DMS53 (cell line): ENCODE measurements around the gene TRERF1.

Experiments
- DNase-seq: peaks from one replicate; lab custom pipeline; 2025; lab: John Stamatoyannopoulos, UW

The TRERF1 gene

DNA sequence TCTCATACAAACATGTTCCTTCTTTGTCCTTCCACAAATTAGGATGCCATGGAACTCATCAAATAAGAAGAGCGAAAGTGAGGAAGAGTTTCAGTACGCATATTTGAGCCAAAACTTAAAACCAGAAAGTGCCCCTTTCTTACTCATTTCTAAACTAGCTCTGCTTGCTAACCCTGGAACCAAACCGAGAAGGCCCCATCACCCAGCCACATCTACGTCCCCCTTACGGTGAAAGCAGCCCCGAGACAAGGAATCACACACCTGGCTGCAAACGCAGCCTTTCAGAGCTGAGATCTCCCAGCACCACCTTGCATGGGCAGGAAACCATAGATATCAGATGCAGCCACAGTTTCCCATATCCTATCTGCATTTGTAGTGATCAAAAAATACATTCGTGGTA is 28.5 kb downstream of the TRERF1 start:
- no peak for DNase-seq

DNA sequence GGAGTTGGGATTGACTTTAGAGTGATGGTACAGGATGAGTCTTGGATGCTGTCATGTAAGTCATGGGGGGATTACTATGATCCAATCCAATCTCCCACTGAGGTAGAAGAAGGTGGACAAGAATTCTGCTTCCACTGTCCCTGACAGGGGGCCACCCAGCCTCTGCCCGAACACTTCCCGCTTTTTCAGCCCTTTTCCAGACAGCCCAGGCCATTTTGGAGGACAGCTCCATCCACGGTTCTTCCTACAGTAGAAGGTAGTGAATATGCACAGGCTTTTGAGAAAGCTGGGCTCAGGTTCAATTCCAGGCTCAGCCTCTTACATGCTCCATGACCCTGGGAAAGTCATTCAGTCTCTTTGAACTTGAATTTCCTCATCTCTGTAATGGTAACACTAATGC is 31.0 kb downstream of the TRERF1 start:
- no peak for DNase-seq

DNA sequence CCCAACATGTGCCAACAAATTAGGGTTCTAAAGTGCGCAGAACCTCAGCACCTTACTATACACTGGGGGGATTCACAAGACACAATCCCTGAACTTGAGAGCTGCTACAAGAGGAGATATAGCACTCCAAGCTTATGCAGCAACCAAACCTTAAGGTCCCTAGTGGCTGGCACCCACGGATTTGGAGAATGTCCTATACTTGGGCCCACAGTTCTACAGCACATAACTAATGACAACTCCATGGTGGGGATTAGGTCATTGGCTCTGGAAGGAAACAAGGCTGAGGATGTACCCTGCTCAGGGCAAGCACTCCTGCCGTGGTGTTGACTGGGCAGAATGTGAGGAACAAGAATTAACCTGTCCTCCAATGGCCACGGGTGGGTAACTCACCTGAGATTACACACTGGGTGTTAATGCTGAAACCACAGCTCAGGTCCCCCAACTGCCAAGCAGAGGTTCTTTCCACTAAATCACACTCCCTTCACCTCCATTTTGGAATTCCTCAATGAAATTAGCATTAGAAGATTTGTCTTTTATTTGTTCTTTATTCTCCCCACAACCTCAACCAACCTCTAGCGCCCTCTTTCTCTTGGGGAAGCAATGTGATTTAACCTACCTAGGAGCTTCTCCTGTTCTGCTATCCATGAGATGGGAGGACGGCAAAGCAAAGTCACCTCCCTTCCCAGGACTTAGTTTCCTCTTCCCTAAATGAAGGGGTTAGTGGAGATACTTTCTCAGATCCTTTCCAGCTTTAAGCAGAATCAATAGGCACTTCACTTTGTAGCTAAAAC is 32.0 kb downstream of the TRERF1 start:
- no peak for DNase-seq

DNA sequence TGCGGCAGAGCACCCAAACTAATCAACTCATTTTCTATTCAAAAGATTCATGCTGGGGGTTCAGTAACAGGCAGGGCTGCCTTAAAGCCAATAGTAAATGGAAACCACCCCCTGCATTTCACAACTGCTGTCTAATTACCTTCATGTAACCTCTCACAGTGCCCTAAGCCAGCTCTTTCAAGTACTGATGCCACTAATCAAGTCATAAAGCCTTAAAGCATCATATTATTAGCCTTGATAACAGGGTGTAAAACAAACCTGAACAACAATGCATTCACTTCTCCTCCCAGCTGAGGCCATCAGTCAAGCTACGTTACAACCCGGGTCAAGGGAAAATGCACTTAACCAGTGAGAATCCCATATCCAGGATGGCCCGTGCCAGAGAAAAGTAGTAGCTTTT is 33.0 kb downstream of the TRERF1 start:
- no peak for DNase-seq

DNA sequence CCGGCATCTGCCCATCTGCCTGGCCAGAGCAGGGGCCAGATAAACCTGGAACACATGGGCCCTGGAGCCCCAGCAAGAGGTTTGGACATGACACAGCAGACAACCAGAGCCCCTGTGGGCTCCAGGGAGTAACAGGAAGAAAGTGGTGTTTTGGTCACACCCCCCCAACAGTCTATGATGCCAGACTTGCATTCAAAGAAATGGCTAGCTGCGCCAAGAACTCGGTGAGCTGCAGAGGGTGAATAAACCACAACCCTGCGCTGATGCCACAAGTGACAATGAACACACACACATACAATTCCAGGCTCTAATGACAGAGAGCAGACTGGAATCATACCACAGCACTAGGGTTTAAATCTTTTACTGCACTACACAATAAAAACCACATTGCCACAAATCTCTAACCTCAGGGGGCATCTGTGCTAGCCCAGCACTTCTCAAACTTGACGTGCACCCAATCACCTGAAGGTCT is 34.0 kb downstream of the TRERF1 start:
- no peak for DNase-seq

DNA sequence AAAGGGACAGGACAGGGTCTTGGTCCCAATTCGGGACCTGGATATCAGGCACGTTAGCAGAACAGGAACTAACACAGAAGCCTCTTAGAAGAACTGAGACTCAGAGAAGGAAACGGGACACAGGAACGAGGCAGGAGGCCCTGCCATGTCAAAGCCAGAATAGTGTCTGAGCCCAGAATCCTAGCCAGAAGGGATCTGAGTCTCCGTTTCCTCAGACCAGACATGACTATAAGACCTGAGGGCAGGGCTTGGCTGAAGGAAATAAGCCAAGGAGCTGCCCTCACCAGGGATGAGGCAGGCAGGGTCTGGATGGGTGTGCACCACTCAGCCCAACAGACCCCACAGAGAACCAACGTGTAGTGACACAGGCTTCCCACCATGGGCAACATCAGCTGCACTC is 40.3 kb downstream of the TRERF1 start:
- DNase-seq: no peak

DNA sequence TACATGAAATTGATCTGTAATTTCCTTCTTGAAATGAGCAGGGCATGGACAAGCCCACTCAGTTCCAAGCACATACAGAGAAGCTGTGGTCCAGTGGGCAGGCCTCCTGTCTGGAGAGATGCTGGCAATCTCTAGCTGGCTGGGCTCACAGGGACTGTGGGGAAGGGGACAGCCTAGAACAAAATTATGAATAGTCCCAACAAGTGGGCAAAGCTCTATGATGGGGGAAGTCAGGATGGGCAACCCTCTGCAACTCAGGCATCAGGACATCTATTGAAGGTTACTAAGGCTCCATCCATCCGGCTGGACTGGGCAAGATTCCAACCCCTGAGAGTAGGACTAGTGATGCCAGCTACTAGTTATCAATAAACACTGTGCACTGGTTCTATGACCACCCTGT is 40.9 kb downstream of the TRERF1 start:
- DNase-seq: no peak

DNA sequence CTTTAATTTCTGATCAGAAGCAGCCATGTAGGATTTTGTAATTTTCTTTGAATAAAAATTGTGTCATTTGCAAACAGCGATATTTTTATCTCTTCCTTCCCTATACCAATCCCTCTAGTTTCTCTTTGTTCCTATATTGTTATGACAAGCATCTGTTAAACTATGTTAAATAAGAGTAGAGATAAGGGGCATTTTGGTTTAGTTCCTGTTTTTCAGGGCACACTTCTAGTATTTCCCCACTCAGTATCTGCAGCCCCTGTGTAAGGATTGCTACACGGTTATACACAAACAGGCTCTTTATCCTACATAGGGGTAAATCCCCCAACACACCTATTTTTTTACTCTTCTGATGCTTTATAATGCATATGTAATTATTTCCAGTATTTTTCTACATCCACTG is 42.1 kb downstream of the TRERF1 start:
- no peak for DNase-seq

DNA sequence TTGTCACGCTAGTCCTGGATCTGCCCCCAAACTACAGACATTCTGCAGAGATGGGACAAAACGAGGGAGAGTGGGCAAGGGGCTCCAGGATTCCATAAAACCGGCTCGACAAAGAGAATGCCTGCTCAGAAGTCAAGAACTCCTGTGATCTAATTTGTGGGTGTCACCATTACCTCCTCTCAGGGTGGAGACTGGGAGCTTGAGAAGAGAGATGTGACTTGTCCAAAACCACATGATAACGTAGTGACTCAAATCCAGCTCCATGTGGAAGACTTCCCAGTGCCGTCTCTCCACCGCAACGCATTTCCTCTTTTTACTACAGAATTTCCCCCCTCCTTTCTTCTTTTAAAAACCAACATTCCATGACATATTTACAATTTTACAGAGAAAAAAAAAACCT is 44.3 kb downstream of the TRERF1 start:
- no peak for DNase-seq

DNA sequence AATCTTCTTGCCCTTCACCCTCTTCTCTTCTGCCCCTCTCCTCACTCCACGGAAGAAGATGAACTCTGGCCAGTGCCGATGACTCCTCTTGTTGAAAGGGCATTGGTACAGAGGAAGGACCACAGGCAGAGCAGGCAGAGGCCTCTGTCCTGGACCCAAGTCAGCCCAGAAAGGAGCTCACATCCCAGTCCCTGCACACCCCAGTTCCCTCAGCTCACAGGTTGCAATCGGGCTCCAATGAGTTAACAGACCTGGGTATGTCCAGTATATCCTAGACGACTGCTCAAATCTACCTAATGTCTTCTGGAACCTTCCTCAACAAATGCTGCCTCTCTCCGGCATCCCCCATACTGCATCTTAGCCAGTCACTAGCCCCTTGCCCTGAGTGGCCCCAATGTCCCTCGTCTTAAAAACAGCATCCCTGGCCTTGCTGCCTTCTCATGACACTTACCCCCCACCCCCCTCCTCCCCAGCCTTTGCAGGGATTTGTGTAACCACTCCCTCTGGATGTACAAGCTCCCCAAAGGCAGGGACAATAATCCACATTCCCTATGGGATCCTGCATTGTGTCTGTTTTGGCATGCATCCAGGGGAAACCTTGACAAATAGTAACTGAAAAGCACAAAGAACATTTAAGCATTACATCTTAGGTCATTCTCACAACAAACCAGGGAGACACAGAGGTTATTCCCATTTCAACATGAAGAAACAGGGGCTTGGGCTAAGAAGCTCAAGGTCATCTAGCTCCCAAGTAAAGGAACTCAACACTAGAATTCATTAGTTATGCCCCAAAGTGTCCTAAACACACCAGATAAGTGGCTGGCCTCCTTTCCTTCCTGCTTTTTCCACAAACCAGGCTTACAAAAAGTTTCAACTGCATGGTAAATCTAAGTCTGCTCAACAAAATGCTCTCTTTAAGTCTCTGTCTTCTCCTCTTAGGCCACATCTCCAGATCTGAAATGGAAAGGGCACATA is 45.1 kb downstream of the TRERF1 start:
- no peak for DNase-seq

DNA sequence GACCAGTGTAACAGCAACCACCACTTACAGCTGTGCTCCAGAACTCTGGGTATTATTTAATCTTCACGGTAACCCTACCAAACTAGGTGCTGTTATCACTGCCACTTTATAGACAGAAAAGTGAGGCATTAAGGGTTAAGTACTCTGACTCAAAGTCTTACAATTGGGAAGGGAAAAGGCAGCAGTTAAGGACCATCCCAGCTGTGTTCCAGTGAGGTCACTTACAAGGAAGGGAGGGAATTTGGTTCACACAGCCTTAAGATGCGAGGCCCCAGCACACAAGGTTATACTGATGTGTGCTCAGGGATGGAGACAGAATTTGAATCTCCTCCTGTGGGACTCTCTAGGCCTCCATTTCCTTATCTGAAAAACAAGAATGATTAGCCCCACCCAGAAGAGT is 46.7 kb downstream of the TRERF1 start:
- no peak for DNase-seq

DNA sequence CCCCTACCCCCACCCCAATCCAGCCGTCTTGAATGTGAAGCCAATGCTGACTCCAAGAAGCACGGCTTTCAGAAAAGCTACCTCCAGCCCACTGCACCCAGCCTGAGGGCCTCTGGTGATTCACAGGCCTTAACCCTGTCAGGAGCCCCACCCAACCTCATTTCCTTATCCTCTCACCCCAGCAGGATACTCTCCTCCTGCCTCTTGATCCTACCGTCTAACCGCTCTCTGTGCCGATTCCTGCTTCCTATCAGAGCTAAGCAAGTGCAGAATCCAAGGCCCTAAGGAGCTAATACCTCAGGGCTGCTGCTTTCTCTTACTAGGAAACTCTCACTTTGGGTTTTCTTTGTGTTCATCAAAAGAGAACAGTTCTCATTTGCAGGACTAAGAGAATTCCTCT is 47.2 kb downstream of the TRERF1 start:
- no peak for DNase-seq

DNA sequence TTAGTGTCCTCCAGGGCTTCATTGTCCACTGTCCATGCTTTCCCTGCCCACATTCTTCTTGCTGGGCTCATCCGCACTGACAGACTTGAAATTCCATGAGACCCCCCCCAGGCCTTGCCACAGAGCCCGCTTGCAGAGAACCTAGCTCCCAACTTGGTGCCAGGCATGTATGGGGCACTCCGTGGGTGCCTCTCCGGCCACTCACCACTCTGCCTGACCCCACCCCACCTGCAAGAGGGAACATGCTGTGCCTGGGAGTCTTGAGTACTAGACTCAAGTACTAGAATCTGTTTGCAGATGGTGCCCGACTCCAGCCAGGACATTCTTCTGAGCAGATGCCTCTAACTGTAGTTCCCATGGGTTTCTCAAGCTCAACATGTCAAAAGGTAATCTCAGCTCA is 47.9 kb downstream of the TRERF1 start:
- DNase-seq: no peak

DNA sequence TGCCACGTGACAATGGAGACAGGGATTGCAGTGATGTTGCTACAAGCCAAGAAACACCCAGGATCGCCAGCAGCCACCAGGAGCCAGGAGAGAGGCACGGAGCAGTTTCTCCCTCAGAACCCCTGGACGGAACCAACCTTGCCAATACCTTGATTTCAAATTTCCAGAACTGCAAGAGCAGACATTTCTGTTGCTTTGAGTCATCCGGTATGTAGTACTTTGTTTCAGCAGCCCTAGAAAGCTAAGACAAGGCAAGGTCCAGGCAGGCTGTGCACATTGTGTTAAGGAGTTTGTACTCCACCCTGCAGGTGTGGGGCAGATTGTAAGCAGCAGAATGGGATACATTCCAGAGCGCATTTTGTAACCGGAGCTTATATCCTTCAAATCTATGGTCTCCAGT is 48.3 kb downstream of the TRERF1 start:
- DNase-seq: no peak

DNA sequence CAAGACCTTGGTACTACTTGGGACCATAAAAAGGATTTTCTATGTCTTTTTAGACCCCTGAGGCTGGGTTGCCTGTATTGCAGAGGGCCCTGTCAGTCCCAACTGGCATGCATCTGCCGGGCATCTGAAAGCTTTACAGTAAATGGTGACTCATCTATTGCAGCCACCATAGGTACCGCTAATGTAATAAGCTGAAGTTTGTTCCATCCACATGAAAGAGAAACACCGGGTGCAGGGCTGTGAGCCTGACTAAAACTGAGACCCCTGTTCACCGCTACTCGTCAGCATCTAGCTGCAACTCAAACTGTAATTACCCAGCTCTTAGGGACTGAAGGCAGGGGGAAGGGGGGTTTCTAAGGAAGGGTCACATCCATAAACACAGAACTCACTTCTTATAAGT is 49.5 kb downstream of the TRERF1 start:
- DNase-seq: peak; percentile 16

DNA sequence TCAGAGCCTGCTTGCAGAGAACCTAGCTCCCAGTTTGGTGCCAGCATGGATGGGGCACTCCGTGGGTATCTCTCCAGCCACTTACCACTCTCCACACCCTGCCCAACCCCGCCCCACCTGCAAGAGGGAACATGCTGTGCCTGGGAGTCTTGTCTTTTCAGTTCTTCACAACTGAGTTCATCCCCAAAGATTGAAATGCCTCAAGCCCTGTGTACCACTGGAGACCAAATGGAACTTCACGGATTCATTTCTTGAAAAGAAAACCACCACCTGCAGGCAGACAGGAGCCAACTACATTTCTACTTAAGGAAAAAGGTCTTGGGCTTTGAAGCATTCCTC is 50.1 kb downstream of the TRERF1 start:
- DNase-seq: no peak

DNA sequence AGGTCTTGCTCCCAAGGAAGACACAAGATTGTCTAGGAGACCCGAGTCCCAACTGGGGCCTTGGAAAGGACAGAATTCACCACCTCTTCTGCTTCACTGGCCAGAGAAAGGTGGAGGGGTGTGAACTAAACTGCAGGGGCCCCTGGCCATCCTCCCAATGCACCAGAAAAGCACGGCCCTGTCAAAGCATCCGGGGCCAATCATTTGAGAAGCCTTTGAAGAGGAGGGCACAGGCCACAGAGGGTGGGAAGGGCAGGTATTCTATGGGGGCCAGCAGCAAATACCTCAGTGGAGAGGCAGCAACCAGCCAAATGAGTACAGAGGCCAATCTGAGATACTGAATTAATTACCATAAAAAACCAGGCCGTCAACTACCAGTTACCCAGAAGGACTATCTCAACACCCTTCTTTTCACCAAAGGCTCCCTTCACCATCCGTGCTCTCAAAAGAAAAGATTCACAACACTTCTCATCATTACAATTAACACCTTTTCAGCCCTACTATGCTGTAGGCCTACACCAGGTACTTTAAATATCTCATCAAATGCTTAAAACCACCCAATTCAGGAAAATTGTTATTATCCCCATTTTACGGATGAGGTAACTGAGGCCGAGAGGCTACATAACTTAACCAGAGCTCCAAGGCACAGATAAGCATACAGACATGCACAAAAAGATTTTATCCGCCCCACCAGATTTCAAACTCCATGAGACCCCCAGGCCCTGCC is 50.7 kb downstream of the TRERF1 start:
- no peak for DNase-seq

DNA sequence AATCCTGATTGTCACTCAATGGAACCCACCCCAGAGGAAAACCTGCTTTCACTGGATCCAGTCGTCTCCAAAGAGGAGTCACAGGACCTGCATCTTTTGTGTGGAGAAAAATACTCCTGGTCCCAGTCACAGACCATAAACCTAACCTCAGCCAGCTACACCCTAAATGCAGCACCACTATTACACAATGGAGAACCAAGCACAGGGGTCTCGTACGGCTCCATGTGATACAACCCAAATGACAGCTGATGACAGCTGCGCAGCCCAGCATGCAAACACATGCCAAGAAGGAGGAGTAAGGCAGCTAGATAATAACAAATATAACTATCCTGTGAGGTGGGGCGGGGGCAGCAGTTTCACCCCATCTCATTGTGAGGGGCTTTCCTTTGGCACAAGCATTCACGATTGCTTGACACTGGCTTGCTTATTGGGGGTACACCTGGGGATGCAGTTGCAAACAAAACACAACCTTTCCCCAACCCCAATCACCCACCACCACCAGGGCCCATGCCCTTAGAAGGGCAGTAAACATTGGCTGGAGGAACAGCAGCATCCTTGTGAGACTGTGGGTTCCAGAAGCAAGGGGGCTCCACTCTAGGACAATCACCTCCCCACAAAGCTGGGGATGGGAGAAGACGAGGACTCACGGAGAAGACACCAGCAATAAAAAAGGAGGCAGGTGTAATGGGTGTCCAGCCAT is 51.5 kb downstream of the TRERF1 start:
- no peak for DNase-seq

DNA sequence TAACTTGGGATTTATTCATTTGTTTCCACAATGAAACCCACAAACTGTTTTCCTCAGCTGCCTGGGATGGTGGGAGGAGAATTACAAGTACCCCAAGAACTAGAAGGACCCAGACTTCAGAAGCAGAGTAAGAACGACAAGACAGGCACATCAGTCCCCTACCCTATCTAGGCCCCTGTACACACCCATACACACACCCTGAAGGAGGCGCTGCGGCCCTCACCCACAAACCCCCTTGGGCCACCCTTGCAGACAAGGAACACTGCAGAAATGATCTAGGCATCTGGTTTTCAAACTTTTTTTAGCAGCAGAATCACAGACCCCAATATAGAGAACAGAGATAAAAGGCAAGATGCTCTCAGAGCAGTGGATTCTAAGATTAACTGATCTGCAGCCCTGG is 55.0 kb downstream of the TRERF1 start:
- no peak for DNase-seq

DNA sequence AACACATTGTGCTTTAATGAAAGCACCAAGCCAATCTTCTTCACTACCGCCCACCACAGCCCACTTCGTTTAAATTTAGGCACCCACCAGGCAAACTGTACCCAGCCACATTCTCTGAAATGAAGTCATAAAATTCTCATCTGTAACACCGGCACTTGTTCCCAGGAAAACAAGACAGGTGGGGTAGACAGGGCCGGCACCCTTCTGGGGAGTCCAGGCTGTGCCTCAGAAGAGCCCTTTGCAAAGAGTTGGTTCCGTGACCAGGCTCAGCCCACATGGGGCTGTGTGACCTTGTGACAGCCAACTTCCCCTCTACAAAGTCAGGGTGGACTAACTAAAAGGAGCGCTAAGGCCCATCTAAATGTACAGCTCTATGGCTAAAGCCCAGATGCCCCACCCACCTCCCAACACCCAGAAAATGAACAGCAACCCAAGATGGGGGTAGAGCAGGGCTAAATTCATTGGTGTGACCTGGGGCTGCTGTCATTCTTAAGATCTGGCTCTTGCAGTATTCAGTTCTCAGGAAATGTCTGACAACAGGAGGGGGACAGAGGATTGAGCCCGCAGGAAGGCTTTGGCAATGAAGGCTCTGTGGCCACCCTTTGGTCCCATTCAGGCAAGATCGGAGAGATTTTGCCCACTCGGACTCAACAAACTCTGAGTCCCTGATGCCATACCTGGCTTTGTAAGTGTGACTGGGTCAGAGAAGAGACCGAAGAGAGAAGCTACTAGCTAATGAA is 56.7 kb downstream of the TRERF1 start:
- no peak for DNase-seq

DNA sequence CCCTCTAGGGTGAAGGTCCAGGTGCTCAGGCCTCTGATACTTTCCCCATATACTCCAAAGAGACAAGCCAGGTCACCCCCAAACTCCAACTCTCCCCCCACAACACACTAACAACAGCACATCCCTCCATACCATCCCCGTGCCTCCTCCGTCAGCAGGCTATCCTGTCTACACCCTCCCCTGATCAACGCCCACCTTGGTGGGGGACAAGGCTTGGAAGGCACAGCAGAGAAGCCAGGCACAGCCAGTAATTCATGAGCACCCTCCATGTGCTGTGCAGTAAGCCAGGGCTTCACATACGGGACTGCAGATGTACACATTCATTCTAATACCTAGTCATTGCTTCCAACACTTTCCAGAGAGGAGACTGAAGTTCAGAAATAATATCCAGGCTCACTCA is 57.6 kb downstream of the TRERF1 start:
- no peak for DNase-seq
